Fibroblast of mammary gland (primary cell): ENCODE measurements around the gene ZBED4.

Experiments used
- DNase-seq: peaks from one replicate; pipeline ENCODE4 v3.0.0-alpha.2; 2010; ENCODE audit warnings: low read depth
- H3K4me3 ChIP-seq: 2 replicates; pipeline ENCODE4 v1.5.1; 2011; ENCODE audit warnings: low read depth, mild to moderate bottlenecking, low read length, moderate library complexity; ENCODE audit not compliant: control insufficient read depth
- CTCF ChIP-seq: conservative IDR thresholded peaks from 2 replicates; pipeline ENCODE4 v1.5.1; 2011; ENCODE audit warnings: low read depth, low read length, inconsistent platforms; ENCODE audit not compliant: control insufficient read depth, insufficient read depth

The ZBED4 gene

GRCh38 chr22:49866134-49866533 is 12.5 kb downstream of the ZBED4 start:
- H3K4me3 ChIP-seq, result no peak overlapping the region
- DNase-seq, result no peak
- TF ChIP-seq CTCF, result no peak

DNA sequence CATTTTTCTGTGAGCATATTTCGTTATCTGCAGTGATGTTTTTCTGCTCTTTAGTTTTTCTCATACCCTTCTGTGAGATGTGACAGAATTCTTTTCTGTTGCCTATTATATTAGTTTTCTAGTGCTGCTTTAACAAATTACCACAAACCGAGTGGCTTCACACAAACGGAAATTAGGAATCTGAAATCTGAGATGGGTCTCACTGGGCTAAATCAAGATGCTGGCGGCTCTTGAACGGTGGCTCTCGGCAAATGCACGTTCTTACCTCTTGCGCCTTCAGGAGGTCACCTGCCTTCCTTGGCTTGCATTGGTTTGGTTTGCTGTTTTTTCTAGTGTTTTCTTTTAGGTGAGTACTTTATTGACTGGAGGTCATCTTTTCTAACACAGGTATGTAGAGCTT is 13.0 kb downstream of the ZBED4 start:
- TF ChIP-seq CTCF, result no peak

GRCh38 chr22:49867303-49868265 is 13.9 kb downstream of the ZBED4 start:
- no peak for DNase-seq
- TF ChIP-seq CTCF, result no peak

More for the DNA sequence above, 13.0 kb downstream of the ZBED4 start:
- DNase-seq, result no peak
- no peak overlapping the region for H3K4me3 ChIP-seq

GRCh38 chr22:49869086-49869830 is 15.6 kb downstream of the ZBED4 start:
- H3K4me3 ChIP-seq, result no peak overlapping the region
- no peak for TF ChIP-seq CTCF
- DNase-seq, result no peak

More at GRCh38 chr22:49867303-49868265, 13.9 kb downstream of the ZBED4 start:
- no peak overlapping the region for H3K4me3 ChIP-seq

DNA sequence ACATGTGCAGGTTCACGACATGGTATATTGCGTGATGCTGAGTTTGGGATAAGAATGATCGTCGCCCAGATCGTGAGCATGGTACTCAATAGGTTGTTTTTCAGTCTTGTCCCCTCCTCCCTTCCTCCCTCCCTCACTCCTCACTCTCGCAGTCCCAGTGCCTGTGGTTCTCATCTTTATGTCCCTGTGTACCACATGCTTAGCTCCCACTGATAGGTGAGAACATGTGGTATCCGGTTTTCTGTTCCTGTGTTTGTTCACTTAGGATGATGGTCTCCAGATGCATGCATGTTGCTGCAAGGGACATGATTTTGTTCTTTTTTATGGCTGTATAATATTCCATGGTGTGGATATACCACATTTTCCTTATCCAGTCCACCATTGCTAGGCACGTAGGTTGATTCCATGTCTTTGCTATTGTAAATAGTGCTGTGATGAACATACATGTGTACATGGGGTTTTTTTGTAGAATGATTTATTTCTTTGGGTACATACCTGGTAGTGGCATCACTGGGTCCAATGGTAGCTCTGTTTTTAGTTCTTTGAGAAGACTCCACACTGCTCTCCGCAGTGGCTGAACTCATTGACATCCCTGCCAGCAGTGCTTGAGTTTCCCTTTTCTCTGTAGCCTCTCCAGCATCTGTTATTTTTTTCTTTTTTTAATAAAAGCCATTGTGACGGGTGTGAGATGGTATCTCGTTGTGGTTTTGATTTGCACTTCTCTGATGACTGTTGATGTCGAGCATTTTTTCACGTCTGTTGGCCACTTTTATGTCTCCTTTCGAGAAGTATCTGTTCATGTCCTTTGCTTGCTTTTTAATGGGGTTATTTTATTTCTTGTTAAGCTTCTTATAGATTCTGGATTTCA is 16.4 kb downstream of the ZBED4 start:
- no peak for TF ChIP-seq CTCF
- H3K4me3 ChIP-seq, result no peak overlapping the region
- no peak for DNase-seq

- no peak for TF ChIP-seq CTCF
- H3K4me3 ChIP-seq, result no peak overlapping the region
- peak; percentile 24 for DNase-seq
Measured at GRCh38 chr22:49871482-49871881, 17.8 kb downstream of the ZBED4 start.
